Adrenal gland (tissue), 5 donors: ENCODE measurements around the gene TMEM147.

Experiments
- POLR2A ChIP-seq, 2 donors: fragments of 450-650 bp; IDR thresholded peaks; one replicate each; pipeline ENCODE4 v1.6.1; 2017; ENCODE audit warnings: antibody characterized with exemption in 2 of 2, mild to moderate bottlenecking in 2 of 2, moderate library complexity in 1 of 2
- TF ChIP-seq, protein P1 (sequence below), 6 experiments: fragments of 450-650 bp in 4 of 6; fragments of 200-600 bp in 2 of 6; sonication (generic) in 1 of 6; IDR thresholded peaks; 1 replicate in 5 of 6; 2 replicates in 1 of 6; pipeline versions ENCODE4 v1.5.1 to v1.8.0; 2016 to 2021; ENCODE audit warnings: antibody characterized with exemption in 6 of 6, mild to moderate bottlenecking in 2 of 6, moderate library complexity in 1 of 6
- donor health status: DM: no; HTN: no; CAD: no.

DNA sequence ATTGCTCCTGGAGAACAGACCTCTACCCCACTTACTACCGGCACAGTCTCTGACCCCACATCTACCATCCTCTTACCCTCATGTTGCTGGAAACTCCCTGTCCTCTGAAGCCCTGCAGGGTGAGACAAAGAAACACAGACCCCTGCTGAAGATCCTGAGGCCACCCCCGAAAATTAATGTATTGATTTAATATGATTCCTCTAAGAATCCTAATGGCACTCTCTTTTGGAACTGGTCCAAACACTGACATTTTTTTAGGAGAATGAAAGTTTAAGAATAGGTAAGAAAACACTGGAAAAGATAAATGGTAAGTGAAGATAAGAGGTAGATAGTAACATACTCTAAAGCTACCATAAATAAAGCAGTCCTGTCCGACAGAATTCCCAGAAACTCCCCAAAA, 37.3 kb upstream of the TMEM147 start:
- TF ChIP-seq, protein P1, sequence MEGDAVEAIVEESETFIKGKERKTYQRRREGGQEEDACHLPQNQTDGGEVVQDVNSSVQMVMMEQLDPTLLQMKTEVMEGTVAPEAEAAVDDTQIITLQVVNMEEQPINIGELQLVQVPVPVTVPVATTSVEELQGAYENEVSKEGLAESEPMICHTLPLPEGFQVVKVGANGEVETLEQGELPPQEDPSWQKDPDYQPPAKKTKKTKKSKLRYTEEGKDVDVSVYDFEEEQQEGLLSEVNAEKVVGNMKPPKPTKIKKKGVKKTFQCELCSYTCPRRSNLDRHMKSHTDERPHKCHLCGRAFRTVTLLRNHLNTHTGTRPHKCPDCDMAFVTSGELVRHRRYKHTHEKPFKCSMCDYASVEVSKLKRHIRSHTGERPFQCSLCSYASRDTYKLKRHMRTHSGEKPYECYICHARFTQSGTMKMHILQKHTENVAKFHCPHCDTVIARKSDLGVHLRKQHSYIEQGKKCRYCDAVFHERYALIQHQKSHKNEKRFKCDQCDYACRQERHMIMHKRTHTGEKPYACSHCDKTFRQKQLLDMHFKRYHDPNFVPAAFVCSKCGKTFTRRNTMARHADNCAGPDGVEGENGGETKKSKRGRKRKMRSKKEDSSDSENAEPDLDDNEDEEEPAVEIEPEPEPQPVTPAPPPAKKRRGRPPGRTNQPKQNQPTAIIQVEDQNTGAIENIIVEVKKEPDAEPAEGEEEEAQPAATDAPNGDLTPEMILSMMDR (IDR thresholded peaks at IDR 0.05), result no peak
- no peak for TF ChIP-seq POLR2A (IDR thresholded peaks at IDR 0.05)
